Measurements from ENCODE around the gene PAX3.

GRCh38 chr2:222249444-222249843 is 49.4 kb downstream of the PAX3 start:
- TF ChIP-seq POLR2A (IDR thresholded peaks at IDR 0.05), result no peak
- TF ChIP-seq POLR2AphosphoS5 (IDR thresholded peaks at IDR 0.05), result no peak
- TF ChIP-seq, protein P1, sequence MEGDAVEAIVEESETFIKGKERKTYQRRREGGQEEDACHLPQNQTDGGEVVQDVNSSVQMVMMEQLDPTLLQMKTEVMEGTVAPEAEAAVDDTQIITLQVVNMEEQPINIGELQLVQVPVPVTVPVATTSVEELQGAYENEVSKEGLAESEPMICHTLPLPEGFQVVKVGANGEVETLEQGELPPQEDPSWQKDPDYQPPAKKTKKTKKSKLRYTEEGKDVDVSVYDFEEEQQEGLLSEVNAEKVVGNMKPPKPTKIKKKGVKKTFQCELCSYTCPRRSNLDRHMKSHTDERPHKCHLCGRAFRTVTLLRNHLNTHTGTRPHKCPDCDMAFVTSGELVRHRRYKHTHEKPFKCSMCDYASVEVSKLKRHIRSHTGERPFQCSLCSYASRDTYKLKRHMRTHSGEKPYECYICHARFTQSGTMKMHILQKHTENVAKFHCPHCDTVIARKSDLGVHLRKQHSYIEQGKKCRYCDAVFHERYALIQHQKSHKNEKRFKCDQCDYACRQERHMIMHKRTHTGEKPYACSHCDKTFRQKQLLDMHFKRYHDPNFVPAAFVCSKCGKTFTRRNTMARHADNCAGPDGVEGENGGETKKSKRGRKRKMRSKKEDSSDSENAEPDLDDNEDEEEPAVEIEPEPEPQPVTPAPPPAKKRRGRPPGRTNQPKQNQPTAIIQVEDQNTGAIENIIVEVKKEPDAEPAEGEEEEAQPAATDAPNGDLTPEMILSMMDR (IDR thresholded peaks at IDR 0.05), result no peak

Measured in suprapubic skin (tissue), 4 donors.